Stimulated activated CD8-positive, alpha-beta memory T cell treated with anti-CD3 and anti-CD28 coated beads, Interleukin-2, amount 100 ng/mL, for 48 hours (primary cell): Measurements from ENCODE around the gene GAS7.
A peak's percentile ranks its signal among the peaks of the same experiment; 100 is the strongest.

Experiments used
- DNase-seq, 2 donors: peaks; one replicate each; pipeline ENCODE4 v3.0.0-alpha.2; 2020; ENCODE audit warnings: low read depth in 2 of 2

The GAS7 gene

GRCh38 chr17:9893411-9894012, 304.9 kb downstream of the GAS7 start:
- no peak for DNase-seq

DNA sequence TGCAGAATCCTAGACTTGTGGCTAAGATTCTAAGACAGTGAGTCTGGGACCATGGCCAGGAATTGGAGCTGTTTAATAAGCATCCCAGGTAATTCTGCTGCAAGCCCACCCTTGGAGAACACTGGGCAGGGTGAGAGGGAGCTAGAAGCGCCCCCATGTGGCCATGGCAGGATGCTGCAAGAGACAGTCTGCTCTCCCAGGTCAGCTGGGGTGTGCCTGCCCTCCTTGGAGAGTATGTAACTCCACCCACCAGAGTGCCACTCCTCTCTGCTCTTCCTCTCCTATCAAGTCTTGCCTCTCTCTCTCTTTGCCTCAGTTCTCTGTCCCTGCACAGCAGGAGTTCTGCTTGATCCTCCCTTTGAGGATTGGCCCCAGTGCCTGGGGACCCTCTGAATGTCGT, 308.3 kb downstream of the GAS7 start:
- peak in 1 of 2 donors; percentile 3 for DNase-seq

GRCh38 chr17:9887508-9887907, 310.9 kb downstream of the GAS7 start:
- no peak for DNase-seq

DNA sequence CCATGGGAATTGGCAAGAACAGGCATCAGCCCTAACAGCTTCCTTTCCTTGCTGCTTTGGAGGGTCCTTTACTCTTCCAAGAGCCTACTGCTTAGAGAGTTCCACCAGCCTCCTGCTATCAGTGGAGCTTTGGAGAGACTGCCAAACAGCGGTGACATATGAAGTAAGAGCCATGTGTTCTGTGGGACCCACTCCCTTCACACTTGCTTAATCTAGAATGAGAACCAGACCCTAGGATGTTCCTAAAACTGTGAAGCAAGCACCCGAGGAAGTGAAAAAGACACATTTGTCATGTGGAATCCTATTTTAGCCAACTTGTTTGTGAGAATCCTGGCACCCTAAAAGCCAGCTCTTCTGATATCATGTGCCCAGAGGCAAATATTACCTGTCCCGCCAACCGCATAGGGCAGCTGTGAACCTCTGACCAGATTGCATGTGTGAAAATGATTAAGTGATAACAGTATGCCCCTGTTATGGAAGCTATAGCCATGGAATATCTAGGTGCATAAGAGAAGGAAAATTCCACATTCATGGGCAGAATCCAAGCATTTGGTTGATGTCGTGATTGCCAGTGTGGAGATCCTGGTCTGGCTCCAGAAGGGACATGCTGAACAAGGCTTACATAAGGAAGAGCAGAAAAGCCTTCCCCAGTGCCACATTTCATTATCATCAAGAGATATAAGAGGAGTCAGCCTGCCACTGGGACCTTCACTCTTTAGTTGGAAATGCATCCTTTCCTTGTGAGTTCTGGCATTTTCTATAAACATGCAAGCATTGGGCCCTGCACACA, 312.1 kb downstream of the GAS7 start:
- no peak for DNase-seq

- DNase-seq, result no peak
These were observed 315.0 kb downstream of the GAS7 start for GRCh38 chr17:9883451-9883850.

DNA sequence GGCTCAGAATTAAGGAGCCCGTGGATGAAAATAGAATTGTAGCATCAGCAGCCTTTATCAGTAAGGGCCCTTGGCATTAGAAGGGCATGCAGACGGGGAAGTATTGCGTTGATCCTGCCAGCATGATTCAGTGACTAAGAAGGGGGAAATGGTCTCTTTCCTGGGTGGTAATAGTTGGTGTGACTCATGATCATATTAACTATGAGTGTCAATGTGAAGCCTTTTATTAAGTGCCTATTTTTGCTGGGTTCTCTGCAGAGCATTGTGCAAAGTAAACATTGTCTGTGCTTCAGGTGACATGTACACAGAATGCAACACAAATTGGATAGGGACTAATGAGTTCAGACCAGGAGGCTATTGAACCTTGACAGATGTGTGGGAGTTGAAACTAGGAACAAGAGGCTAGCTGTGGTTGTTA, 317.8 kb downstream of the GAS7 start:
- DNase-seq, result no peak

DNA sequence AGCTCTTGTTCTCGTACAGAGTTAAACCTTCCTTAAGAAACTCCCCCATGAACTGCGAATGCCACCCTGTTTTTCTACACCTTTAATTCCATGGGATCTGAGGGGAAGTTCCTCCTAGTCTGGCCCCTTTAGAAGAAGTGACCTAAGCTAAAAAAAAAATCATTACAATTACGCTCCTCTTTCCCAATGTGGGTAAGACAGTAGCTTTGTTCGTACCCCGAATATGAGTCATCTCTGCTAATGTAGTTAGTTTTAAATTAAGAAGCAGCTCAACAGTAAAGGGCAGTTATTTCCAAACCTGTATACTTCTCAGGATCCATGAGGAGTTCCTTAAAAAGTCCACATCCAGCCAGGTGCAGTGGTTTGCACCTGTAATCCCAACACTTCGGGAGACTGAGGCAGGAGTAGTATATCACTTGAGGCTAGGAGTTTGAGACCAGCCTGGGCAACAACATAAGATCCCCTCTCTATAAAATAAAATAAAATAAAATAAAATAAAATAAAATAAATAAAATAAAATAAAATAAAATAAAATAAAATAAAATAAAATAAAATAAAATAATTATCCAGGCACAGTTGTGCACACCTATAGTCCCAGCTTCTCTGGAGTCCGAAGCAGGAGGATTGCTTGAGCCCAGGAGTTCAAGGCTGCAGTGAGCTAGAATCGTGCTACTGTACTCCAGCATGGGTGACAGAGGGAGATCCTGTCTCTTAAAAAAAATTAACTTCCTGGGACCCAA, 319.4 kb downstream of the GAS7 start:
- DNase-seq, result no peak

DNA sequence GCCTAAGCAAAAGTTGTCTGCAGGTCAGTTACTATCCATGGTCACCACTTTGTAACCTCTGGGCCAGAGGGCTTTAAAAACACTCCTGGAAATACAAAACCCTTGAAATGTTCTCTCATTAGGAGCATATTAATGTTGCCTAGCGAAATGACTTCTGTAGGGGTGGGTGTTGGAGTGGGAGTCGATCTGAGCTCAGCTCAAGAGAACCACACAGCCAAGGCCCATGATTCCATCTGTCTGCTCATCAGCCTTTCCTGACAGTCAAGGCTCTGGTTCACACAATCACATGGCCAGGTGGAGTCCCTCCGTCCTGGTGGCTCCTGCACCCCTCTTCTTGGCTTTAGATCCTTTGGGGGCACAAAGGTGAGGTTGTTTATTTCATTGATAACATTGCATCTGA, 320.1 kb downstream of the GAS7 start:
- DNase-seq, result no peak

DNA sequence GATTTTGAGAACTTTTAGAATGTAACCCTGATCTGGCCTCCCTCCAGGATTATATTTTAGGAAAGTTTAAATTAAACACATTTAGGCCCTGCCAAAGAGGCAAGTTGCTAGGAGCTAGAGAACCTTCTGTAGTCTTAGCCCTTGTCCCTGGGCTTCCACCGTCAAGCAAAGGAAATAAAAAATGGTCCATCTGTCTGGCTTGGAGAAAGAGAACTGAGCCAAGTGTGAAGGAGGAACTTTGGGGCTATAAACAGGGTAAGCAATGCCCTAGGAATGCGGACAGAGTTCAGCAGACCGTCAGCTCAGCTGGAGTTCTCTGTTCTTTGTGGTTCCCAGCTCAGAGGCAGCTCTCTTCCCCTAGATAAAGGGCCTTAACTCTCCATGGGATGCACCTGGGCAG, 323.0 kb downstream of the GAS7 start:
- DNase-seq, result no peak

GRCh38 chr17:9874722-9875121, 323.7 kb downstream of the GAS7 start:
- DNase-seq, result no peak

- DNase-seq, result no peak
These were observed 325.6 kb downstream of the GAS7 start for GRCh38 chr17:9872852-9873251.

DNA sequence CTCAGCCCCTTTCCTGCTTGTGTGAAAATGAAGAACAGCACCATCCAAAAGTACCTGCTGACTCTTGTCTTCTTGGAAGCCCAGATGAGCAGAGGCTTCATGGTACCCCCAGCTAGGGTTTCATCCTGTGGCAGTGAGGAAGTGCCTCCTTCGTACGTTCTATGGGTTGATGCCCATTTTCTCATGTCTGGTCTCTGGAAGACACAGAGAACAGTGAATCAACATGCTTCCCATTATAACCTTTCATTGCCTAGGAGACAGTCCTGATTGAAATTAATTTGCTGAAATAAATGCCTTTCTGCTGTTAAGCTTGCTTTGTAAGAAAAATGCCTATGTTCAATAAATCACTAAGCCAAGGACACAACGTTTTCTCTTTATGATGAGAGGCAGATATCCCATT, 329.9 kb downstream of the GAS7 start:
- DNase-seq, result no peak

DNA sequence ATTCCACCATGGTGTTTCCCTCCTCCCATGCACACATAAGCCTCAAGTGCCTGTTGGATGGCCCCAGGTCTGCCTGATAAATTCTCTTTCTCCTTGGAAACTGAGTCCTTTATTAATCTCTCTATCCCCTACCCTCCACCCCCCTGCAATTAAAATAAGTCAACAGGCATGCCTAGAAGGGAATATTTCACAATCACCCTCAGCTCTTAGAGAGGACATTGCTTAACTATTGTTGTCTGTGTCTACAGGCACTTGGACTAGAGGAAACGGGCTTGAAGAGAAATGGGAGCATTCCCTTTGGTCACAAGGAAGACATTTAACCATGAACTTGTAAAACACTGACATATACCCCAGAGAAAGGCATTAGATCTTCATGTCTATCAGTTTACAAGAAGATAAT, 332.8 kb downstream of the GAS7 start:
- no peak for DNase-seq

DNA sequence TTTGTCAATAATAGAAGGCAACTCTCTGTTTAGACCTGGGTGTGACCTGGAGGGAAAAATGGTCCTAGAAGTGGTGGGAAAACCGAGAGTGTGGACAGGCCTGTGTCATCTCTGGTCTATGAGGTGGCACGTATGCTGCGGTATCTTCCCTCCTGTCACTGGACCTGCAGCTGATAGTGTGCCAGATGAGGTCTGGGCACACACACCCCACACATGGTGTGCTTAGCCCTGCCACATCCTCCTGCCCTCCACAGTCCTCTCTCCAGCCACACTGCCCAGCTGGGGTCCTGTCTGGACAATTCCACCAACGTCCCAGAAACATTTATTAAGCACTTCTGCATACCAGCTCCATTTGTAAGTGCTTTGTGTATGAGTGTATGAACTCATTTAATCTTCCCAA, 335.5 kb downstream of the GAS7 start:
- no peak for DNase-seq

- DNase-seq, result no peak
These were observed 336.2 kb downstream of the GAS7 start for GRCh38 chr17:9862220-9862619.

DNA sequence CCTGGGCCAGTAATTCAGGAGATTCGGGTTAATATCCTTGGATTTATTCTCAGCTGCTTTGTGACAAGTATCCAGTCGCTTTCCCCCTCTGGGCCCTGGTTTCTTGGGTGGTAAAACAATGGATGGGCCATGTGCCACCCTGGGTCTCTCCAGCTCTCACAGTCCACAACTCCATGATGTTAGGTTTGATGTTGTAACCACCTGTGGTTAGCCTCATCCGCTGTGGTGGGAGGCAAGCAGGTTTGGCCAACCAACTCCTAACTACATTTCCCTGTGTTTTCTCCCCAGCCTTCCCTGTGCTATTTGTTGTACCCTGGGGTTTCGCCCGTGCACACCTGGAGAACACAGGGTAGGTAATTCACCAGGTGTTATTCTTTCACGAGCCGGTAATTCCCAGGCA, 337.6 kb downstream of the GAS7 start:
- no peak for DNase-seq
